CD14-positive monocyte (primary cell): ENCODE data around the gene PCK2. TPM values are rescaled to one million over a fixed set of nuclear protein-coding genes. Genes with fewer than 3 reads are reported as not detected.
A peak's percentile ranks its signal among the peaks of the same experiment; 100 is the strongest.

ENCODE experiments used
- DNase-seq, 3 donors: peaks; one replicate each; pipeline ENCODE4 v3.0.0-alpha.2; 2011 to 2022
- H2AFZ ChIP-seq: 2 replicates; pipeline ENCODE4 v1.6.0; 2012; ENCODE audit warnings: mild to moderate bottlenecking, low read depth, low read length, inconsistent platforms; ENCODE audit not compliant: insufficient read depth, poor library complexity, severe bottlenecking
- H3K27ac ChIP-seq, 2 donors: 1 replicate in 1 of 2; 2 replicates in 1 of 2; pipeline ENCODE4 v1.5.1; 2012 to 2013; ENCODE audit warnings: low read length in 2 of 2, control low read depth in 1 of 2, inconsistent platforms in 1 of 2, low read depth in 1 of 2, mild to moderate bottlenecking in 1 of 2
- H3K27me3 ChIP-seq, 2 donors: one replicate each; pipeline versions ENCODE4 v1.6.0 to v1.6.1; 2011 to 2013; ENCODE audit warnings: low read length in 2 of 2; ENCODE audit not compliant: control insufficient read depth in 2 of 2, insufficient read depth in 2 of 2
- H3K36me3 ChIP-seq, 2 donors: replicated peaks in 1 of 2; 1 replicate in 1 of 2; 2 replicates in 1 of 2; pipeline versions ENCODE4 v1.5.1 to v1.6.1; 2012 to 2013; ENCODE audit warnings: low read length in 2 of 2, control low read depth in 1 of 2, inconsistent platforms in 1 of 2, mild to moderate bottlenecking in 1 of 2; ENCODE audit not compliant: insufficient read depth in 2 of 2, control insufficient read depth in 1 of 2
- H3K4me1 ChIP-seq, 2 donors: 1 replicate in 1 of 2; 2 replicates in 1 of 2; pipeline versions ENCODE4 v1.5.1 to v1.6.1; 2012 to 2013; ENCODE audit warnings: low read length in 2 of 2, control low read depth in 1 of 2, inconsistent platforms in 1 of 2, mild to moderate bottlenecking in 1 of 2, moderate library complexity in 1 of 2; ENCODE audit not compliant: insufficient read depth in 2 of 2, control insufficient read depth in 1 of 2
- H3K4me2 ChIP-seq: replicated peaks from 2 replicates; pipeline ENCODE3; 2012; ENCODE audit warnings: low read length, moderate library complexity, mild to moderate bottlenecking; ENCODE audit not compliant: poor library complexity, severe bottlenecking; ENCODE audit errors: extremely low read depth
- H3K4me3 ChIP-seq, 3 experiments: fragments of 200-600 bp in 1 of 3; sonication (generic) in 1 of 3; replicated peaks in 1 of 3; 1 replicate in 2 of 3; 2 replicates in 1 of 3; pipeline ENCODE4 v1.5.1; 2011 to 2013; ENCODE audit warnings: low read length in 3 of 3, mild to moderate bottlenecking in 3 of 3, control low read depth in 2 of 3, low read depth in 2 of 3, inconsistent platforms in 1 of 3, moderate library complexity in 1 of 3
- H3K79me2 ChIP-seq: 2 replicates; pipeline ENCODE4 v1.6.0; 2012; ENCODE audit warnings: mild to moderate bottlenecking, control low read depth, inconsistent platforms, low read length, moderate library complexity; ENCODE audit not compliant: insufficient read depth
- H3K9ac ChIP-seq: 2 replicates; pipeline ENCODE4 v1.6.0; 2017; ENCODE audit warnings: low read length, mild to moderate bottlenecking; ENCODE audit not compliant: insufficient read depth, poor library complexity, severe bottlenecking
- H3K9me3 ChIP-seq, 2 donors: replicated peaks in 1 of 2; 1 replicate in 1 of 2; 2 replicates in 1 of 2; pipeline versions ENCODE4 v1.5.1 to v1.6.1; 2012 to 2013; ENCODE audit warnings: low read length in 2 of 2, control low read depth in 1 of 2; ENCODE audit not compliant: control insufficient read depth in 1 of 2, insufficient read depth in 1 of 2
- H4K20me1 ChIP-seq: 2 replicates; pipeline ENCODE4 v1.6.0; 2012; ENCODE audit warnings: mild to moderate bottlenecking, low read length, control low read depth, moderate library complexity; ENCODE audit not compliant: insufficient read depth
- H3K27ac Mint-ChIP-seq, 7 donors: one replicate each; pipeline ENCODE4 v1.8.0; 2020; ENCODE audit warnings: mild to moderate bottlenecking in 7 of 7, mixed read lengths in 7 of 7, moderate library complexity in 6 of 7, inconsistent platforms in 2 of 7
- H3K27me3 Mint-ChIP-seq, 3 donors: one replicate each; pipeline ENCODE4 v1.8.0; 2021 to 2022; ENCODE audit warnings: low read depth in 3 of 3, mild to moderate bottlenecking in 3 of 3, mixed read lengths in 3 of 3, moderate library complexity in 3 of 3, inconsistent platforms in 1 of 3
- H3K36me3 Mint-ChIP-seq, 2 donors: one replicate each; pipeline ENCODE4 v1.8.0; 2020; ENCODE audit warnings: mixed read lengths in 2 of 2, inconsistent platforms in 1 of 2, mild to moderate bottlenecking in 1 of 2
- H3K4me1 Mint-ChIP-seq: one replicate; pipeline ENCODE4 v1.8.0; 2020; ENCODE audit warnings: mild to moderate bottlenecking, mixed read lengths
- H3K4me3 Mint-ChIP-seq, 2 donors: one replicate each; pipeline ENCODE4 v1.8.0; 2020; ENCODE audit warnings: mild to moderate bottlenecking in 2 of 2, mixed read lengths in 2 of 2, moderate library complexity in 1 of 2
- H3K9me3 Mint-ChIP-seq, 7 donors: one replicate each; pipeline ENCODE4 v1.8.0; 2020 to 2022; ENCODE audit warnings: mixed read lengths in 7 of 7, mild to moderate bottlenecking in 6 of 7, moderate library complexity in 6 of 7, inconsistent platforms in 2 of 7
- CTCF ChIP-seq: fragments of 200-600 bp; IDR thresholded peaks from one replicate; pipeline ENCODE4 v1.8.0; 2022; ENCODE audit warnings: antibody characterized with exemption, mild to moderate bottlenecking
- WGBS: methylation state at CpG from one replicate; pipeline ENCODE4 v1.1.5; 2013; ENCODE audit warnings: missing lambda C conversion rate; ENCODE audit not compliant: insufficient coverage; 5-methylcytosine and 5-hydroxymethylcytosine counted together
- intact Hi-C, 2 donors: fragments of 100-400 bp; cut with micrococcal nuclease; formaldehyde crosslinking; loops; one replicate each; pipeline versions ENCODE4 v1.15.0 to v1.15.1; 2023
- polyA plus RNA-seq, 3 donors: library from polyadenylated mRNA; depleted of rRNA in 1 of 3; unstranded in 2 of 3; stranded (reverse) in 1 of 3; fragments of 300-500 nt in 2 of 3; fragments of >200 nt in 1 of 3; fragmentation: Illumina TruSeq in 2 of 3; gene quantifications; 1 replicate in 2 of 3; 2 replicates in 1 of 3; pipeline ENCODE4 v1.2.3, GENCODE V29; 2012 to 2021

PCK2 gene
- polyA plus RNA-seq, 3 donors, result 29.9 to 34.2 (median 31.3) TPM

DNA sequence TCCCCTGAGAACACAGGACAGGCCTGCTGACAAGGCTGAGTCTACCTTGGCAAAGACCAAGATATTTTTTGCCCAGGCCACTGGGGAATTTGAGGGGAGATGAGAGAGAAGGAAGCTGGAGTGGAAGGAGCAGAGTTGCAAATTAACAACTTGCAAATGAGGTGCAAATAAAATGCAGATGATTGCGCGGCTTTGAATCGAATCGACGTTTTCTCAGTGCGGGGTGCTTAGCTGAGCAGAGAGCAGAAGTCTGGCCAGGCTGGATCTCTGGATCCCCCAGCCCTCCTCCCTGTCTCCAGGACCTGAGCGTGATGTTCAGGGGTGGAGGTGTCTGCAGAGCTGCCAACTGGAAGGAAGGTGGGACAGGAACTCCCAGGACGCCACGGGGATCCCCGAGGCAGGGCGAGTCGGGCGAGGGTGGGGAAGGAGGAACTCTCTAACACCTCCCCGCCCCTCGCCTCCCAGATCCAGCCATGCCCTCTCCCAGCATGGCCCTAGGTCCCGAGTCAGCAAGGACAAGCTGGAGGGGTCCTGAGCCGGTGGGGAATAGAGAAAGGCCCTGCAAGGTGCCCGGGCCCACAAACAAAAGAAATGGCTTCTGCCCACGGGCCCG, 42.8 kb upstream of the PCK2 start:
- peaks cover 46% of the 10 kb centered on the region for H3K4me1 Mint-ChIP-seq
- peak in 2 of 3 donors; percentile 36 to 50 for DNase-seq
- TF ChIP-seq CTCF, result no peak
- Histone ChIP-seq H2AFZ (peak overlapping the region; percentile 95), H4K20me1 (no peaks in the 10 kb centered on the region), H3K9ac (peak overlapping the region; percentile 59), H3K27me3 (peaks cover 0 to 19% of the 10 kb centered on the region in 2 donors), H3K27ac (peak overlapping the region in 1 of 2 donors; percentile 48), H3K36me3 (no peaks in the 10 kb centered on the region), H3K4me2 (peak overlapping the region; percentile 100), H3K4me1 (peaks cover 39 to 47% of the 10 kb centered on the region in 2 donors), H3K79me2 (no peaks in the 10 kb centered on the region), H3K9me3 (no peaks in the 10 kb centered on the region), H3K4me3 (peak overlapping the region; percentile 39 to 86 (median 59))
- intact Hi-C loops, result no loop called here
- H3K36me3 Mint-ChIP-seq, result peaks cover 0 to 2% of the 10 kb centered on the region in 2 donors
- peaks cover 0 to 3% (median 0%) of the 10 kb centered on the region in 7 donors for H3K9me3 Mint-ChIP-seq
- 0% methylated on average over 4 of the region's 20 CpGs for WGBS
- H3K27me3 Mint-ChIP-seq, result peaks cover 13 to 36% (median 22%) of the 10 kb centered on the region in 3 donors
- H3K27ac Mint-ChIP-seq, result peak overlapping the region in 2 of 7 donors; percentile 23 to 40
- H3K4me3 Mint-ChIP-seq, result peak overlapping the region; percentile 85 to 90

GRCh38 chr14:24051789-24052655, 42.1 kb upstream of the PCK2 start, which contains the start of gene CARMIL3:
TSS of gene CARMIL3 (plus strand) at chr14:24052009. CDS start at chr14:24052154, 145 bp downstream.
- intact Hi-C loops, result no loop called here
- Mint-ChIP-seq H3K9me3 (peaks cover 0 to 3% (median 0%) of the 10 kb centered on the region in 7 donors), H3K36me3 (peaks cover 0 to 2% of the 10 kb centered on the region in 2 donors), H3K4me1 (peaks cover 46% of the 10 kb centered on the region), H3K27me3 (peaks cover 13 to 38% (median 22%) of the 10 kb centered on the region in 3 donors), H3K4me3 (peak within 1 kb of the TSS; percentile 85 to 90), H3K27ac (peak within 1 kb of the TSS in 4 of 7 donors; percentile 23 to 49 (median 40))
- H3K9me3 ChIP-seq, result no peaks in the 10 kb centered on the region
- peak within 1 kb of the TSS; percentile 59 for H3K9ac ChIP-seq
- H2AFZ ChIP-seq, result peak within 1 kb of the TSS; percentile 95
- WGBS, result under 1% methylated on average over 88 of the region's 92 CpGs
- TF ChIP-seq CTCF, result no peak
- peaks cover 39 to 47% of the 10 kb centered on the region in 2 donors for H3K4me1 ChIP-seq
- H3K4me3 ChIP-seq, result peak within 1 kb of the TSS; percentile 59 to 86 (median 60)
- peak; percentile 23 to 51 (median 40) for DNase-seq
- H3K27ac ChIP-seq, result peak within 1 kb of the TSS in 1 of 2 donors; percentile 48
- H3K4me2 ChIP-seq, result peak within 1 kb of the TSS; percentile 100
- H3K36me3 ChIP-seq, result no peaks in the 10 kb centered on the region
- no peaks in the 10 kb centered on the region for H4K20me1 ChIP-seq
- peaks cover 0 to 19% of the 10 kb centered on the region in 2 donors for H3K27me3 ChIP-seq
- H3K79me2 ChIP-seq, result no peaks in the 10 kb centered on the region
